Measurements from ENCODE around the gene BLVRB.

GRCh38 chr19:40424637-40425449, 40.7 kb downstream of the BLVRB start:
- TF ChIP-seq CTCF (IDR thresholded peaks at IDR 0.05) (no peak), POLR2A (IDR thresholded peaks at IDR 0.05) (no peak)

All from uterus (tissue), 2 donors.